ENCODE results near the gene CSPG4.

DNA sequence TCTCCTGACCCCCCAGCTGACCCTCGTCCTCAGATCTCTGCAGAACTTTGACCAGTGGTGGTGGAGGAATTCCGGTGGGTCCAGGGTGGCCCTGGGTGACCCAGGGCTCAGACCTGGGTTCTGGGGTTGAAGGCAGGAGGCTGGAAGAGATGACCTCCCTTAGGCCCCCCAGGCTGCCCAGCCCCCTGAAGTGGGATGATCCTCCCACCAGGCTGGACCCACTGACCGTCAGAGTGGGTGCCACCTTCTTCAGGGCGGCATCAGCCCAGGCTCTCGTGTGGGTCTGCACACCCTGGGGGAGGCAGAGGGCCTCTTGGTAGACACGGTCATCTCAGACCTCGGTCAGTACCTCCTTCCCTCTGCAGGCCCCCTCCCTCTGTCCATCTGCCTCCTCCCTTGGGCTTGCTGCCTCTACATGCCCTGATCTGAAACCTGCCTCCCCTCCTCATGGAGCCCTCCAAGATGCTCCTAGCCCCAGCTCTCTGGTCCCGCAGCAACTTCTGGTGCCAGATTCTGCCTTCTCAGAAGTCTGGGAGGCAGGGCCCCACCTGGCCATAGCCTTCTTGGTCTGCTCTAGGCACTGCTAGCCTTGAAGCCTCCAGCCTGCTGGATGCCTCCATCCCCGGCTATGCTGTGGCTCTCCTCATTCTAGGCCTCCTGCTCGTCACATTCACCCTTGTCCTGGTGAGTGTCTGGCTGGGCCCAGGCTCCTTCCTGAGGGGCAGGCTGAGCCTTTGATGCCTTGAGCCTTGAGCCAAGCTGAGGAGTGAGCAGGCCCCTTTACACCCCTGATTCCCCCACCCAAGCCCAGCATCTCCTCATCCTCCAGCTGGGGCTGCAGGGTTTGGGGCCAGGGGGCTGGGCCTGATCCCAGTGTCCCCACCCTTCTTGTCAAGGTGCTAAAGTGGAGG, 49.1 kb upstream of the CSPG4 start:
- TF ChIP-seq, protein P1, sequence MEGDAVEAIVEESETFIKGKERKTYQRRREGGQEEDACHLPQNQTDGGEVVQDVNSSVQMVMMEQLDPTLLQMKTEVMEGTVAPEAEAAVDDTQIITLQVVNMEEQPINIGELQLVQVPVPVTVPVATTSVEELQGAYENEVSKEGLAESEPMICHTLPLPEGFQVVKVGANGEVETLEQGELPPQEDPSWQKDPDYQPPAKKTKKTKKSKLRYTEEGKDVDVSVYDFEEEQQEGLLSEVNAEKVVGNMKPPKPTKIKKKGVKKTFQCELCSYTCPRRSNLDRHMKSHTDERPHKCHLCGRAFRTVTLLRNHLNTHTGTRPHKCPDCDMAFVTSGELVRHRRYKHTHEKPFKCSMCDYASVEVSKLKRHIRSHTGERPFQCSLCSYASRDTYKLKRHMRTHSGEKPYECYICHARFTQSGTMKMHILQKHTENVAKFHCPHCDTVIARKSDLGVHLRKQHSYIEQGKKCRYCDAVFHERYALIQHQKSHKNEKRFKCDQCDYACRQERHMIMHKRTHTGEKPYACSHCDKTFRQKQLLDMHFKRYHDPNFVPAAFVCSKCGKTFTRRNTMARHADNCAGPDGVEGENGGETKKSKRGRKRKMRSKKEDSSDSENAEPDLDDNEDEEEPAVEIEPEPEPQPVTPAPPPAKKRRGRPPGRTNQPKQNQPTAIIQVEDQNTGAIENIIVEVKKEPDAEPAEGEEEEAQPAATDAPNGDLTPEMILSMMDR (conservative IDR thresholded peaks at IDR 0.05 in 1 of 2, IDR thresholded peaks at IDR 0.05 in 1 of 2; ENCODE audit: extremely low read depth in 1 of 2, insufficient read depth in 1 of 2, low read depth in 1 of 2, low read length in 2 of 2), result no peak
- no peak for TF ChIP-seq EZH2 (IDR thresholded peaks at IDR 0.05; ENCODE audit: borderline replicate concordance, low read length)

All from mammary epithelial cell (primary cell).